ENCODE results near the gene CAPN13. TPM values are rescaled to one million over a fixed set of nuclear protein-coding genes. Genes with fewer than 3 reads are reported as not detected.

CAPN13 gene
- total and polyA plus RNA-seq, 4 donors: 0.13 to 0.42 TPM; not detected in 2

GRCh38 chr2:30693821-30694281, 113.4 kb downstream of the CAPN13 start:
- no peak overlapping the region for H3K27ac ChIP-seq (ENCODE audit: low read depth in 1 of 2, low read length in 2 of 2)
- H3K4me1 ChIP-seq (ENCODE audit: control insufficient read depth in 4 of 4, insufficient read depth in 4 of 4, low read length in 3 of 4): no peaks in the 10 kb centered on the region
- WGBS: 77% methylated on average over 4 of the region's 4 CpGs
- H3K36me3 ChIP-seq (ENCODE audit: control insufficient read depth in 4 of 4, insufficient read depth in 3 of 4, low read depth in 1 of 4, low read length in 3 of 4): no peaks in the 10 kb centered on the region
- TF ChIP-seq MAX (IDR thresholded peaks at IDR 0.05): no peak
- TF ChIP-seq, protein P1, sequence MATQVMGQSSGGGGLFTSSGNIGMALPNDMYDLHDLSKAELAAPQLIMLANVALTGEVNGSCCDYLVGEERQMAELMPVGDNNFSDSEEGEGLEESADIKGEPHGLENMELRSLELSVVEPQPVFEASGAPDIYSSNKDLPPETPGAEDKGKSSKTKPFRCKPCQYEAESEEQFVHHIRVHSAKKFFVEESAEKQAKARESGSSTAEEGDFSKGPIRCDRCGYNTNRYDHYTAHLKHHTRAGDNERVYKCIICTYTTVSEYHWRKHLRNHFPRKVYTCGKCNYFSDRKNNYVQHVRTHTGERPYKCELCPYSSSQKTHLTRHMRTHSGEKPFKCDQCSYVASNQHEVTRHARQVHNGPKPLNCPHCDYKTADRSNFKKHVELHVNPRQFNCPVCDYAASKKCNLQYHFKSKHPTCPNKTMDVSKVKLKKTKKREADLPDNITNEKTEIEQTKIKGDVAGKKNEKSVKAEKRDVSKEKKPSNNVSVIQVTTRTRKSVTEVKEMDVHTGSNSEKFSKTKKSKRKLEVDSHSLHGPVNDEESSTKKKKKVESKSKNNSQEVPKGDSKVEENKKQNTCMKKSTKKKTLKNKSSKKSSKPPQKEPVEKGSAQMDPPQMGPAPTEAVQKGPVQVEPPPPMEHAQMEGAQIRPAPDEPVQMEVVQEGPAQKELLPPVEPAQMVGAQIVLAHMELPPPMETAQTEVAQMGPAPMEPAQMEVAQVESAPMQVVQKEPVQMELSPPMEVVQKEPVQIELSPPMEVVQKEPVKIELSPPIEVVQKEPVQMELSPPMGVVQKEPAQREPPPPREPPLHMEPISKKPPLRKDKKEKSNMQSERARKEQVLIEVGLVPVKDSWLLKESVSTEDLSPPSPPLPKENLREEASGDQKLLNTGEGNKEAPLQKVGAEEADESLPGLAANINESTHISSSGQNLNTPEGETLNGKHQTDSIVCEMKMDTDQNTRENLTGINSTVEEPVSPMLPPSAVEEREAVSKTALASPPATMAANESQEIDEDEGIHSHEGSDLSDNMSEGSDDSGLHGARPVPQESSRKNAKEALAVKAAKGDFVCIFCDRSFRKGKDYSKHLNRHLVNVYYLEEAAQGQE (IDR thresholded peaks at IDR 0.05): no peak
- no peak for TF ChIP-seq GABPA (IDR thresholded peaks at IDR 0.05 in 1 of 2, conservative IDR thresholded peaks at IDR 0.05 in 1 of 2)
- TF ChIP-seq SP1 (IDR thresholded peaks at IDR 0.05): no peak
- no peak for TF ChIP-seq CTCF (IDR thresholded peaks at IDR 0.05; ENCODE audit: low read depth, low read length, missing input control)
- TF ChIP-seq EGR1 (IDR thresholded peaks at IDR 0.05; ENCODE audit: low read depth in 2 of 2): no peak
- TF ChIP-seq FOXA1 (IDR thresholded peaks at IDR 0.05): no peak
- TF ChIP-seq JUND (IDR thresholded peaks at IDR 0.05): no peak
- no peak for TF ChIP-seq FOXA2 (IDR thresholded peaks at IDR 0.05)
- no peak for TF ChIP-seq RAD21 (IDR thresholded peaks at IDR 0.05)
- TF ChIP-seq HNF4A (conservative IDR thresholded peaks at IDR 0.05): no peak
- no peak for TF ChIP-seq NR2F2 (IDR thresholded peaks at IDR 0.05)
- no peak for TF ChIP-seq ZBTB33 (IDR thresholded peaks at IDR 0.05)
- TF ChIP-seq ATF3 (IDR thresholded peaks at IDR 0.05): no peak
- no peak for TF ChIP-seq TAF1 (conservative IDR thresholded peaks at IDR 0.05)
- DNase-seq (ENCODE audit: low spot score): peak; percentile 20
- H3K9ac ChIP-seq (ENCODE audit: low read depth in 1 of 2, low read length in 2 of 2): no peak overlapping the region
- H3K4me3 ChIP-seq (ENCODE audit: low read depth in 1 of 3, low read length in 3 of 3): no peak overlapping the region
- H3K9me3 ChIP-seq (ENCODE audit: control insufficient read depth in 4 of 4, low read length in 3 of 4): no peaks in the 10 kb centered on the region
- peaks cover 0 to 2% (median 0%) of the 10 kb centered on the region in 4 donors for H3K27me3 ChIP-seq (ENCODE audit: control insufficient read depth in 4 of 4, insufficient read depth in 4 of 4, low read length in 3 of 4)

- H3K27me3 ChIP-seq (ENCODE audit: control insufficient read depth in 4 of 4, insufficient read depth in 4 of 4, low read length in 3 of 4): peaks cover 0 to 2% (median 0%) of the 10 kb centered on the region in 4 donors
- H3K4me1 ChIP-seq (ENCODE audit: control insufficient read depth in 4 of 4, insufficient read depth in 4 of 4, low read length in 3 of 4): no peaks in the 10 kb centered on the region
- TF ChIP-seq SP1 (IDR thresholded peaks at IDR 0.05) (no peak), NR2F2 (IDR thresholded peaks at IDR 0.05) (peak; percentile 39)
- H3K36me3 ChIP-seq (ENCODE audit: control insufficient read depth in 4 of 4, insufficient read depth in 3 of 4, low read depth in 1 of 4, low read length in 3 of 4): no peaks in the 10 kb centered on the region
- peak; percentile 22 for DNase-seq (ENCODE audit: low spot score)
- H3K4me3 ChIP-seq (ENCODE audit: low read depth in 1 of 3, low read length in 3 of 3): no peak overlapping the region
- H3K27ac ChIP-seq (ENCODE audit: low read depth in 1 of 2, low read length in 2 of 2): no peak overlapping the region
- no peak overlapping the region for H3K9ac ChIP-seq (ENCODE audit: low read depth in 1 of 2, low read length in 2 of 2)
- H3K9me3 ChIP-seq (ENCODE audit: control insufficient read depth in 4 of 4, low read length in 3 of 4): no peaks in the 10 kb centered on the region
- 82% methylated on average over 7 of the region's 7 CpGs for WGBS
Measured at GRCh38 chr2:30692829-30693275, 114.4 kb downstream of the CAPN13 start.
